B cell (primary cell): Measurements from ENCODE around the gene SERPINA7. TPM values are rescaled to one million over a fixed set of nuclear protein-coding genes. Genes with fewer than 3 reads are reported as not detected.

Source experiments
- ATAC-seq: fragments of 200-7000 bp; cut with Tn5 transposase; one replicate; pipeline ENCODE4 v1.10.0; 2021; ENCODE audit warnings: low read depth, mild to moderate bottlenecking, moderate number of reproducible peaks, moderate library complexity
- CTCF ChIA-PET: fragments of 350-600 bp; sonication (Branson Sonifier 250); formaldehyde crosslinking; loops from one replicate; lab custom pipeline; 2021; ENCODE audit warnings: antibody characterized with exemption, inconsistent platforms; lab: Charles Lee
- POLR2A ChIA-PET: fragments of 350-600 bp; sonication (Branson Sonifier 250); formaldehyde crosslinking; loops from one replicate; lab custom pipeline; 2021; ENCODE audit warnings: antibody characterized with exemption; lab: Charles Lee
- DNase-seq: peaks from one replicate; pipeline ENCODE4 v3.0.0; 2013
- H2AFZ ChIP-seq: 2 replicates; pipeline ENCODE4 v1.6.1; 2012; ENCODE audit warnings: mild to moderate bottlenecking, low read depth, low read length; ENCODE audit not compliant: insufficient read depth, poor library complexity, severe bottlenecking
- H3K27ac ChIP-seq, 2 donors: 1 replicate in 1 of 2; 2 replicates in 1 of 2; pipeline ENCODE4 v1.5.1; 2012 to 2013; ENCODE audit warnings: low read length in 2 of 2, mild to moderate bottlenecking in 2 of 2, moderate library complexity in 1 of 2
- H3K27me3 ChIP-seq, 4 experiments: fragments of 200-600 bp in 1 of 4; sonication (generic) in 1 of 4; replicated peaks in 1 of 4; 1 replicate in 2 of 4; 2 replicates in 2 of 4; pipeline versions ENCODE4 v1.6.1 to v1.7.0; 2013 to 2016; ENCODE audit warnings: low read length in 3 of 4, mild to moderate bottlenecking in 2 of 4, mixed read lengths in 1 of 4, moderate library complexity in 1 of 4; ENCODE audit not compliant: insufficient read depth in 4 of 4, control insufficient read depth in 3 of 4; ENCODE audit errors: control extremely low read depth in 1 of 4
- H3K36me3 ChIP-seq, 2 experiments: replicated peaks in 1 of 2; 1 replicate in 1 of 2; 2 replicates in 1 of 2; pipeline versions ENCODE4 v1.6.1 to v1.7.1; 2013; ENCODE audit warnings: low read length in 1 of 2; ENCODE audit not compliant: insufficient read depth in 2 of 2, control insufficient read depth in 1 of 2; ENCODE audit errors: control extremely low read depth in 1 of 2, extremely low read depth in 1 of 2
- H3K4me1 ChIP-seq, 2 donors: fragments of 200-600 bp in 1 of 2; sonication (generic) in 1 of 2; 1 replicate in 1 of 2; 2 replicates in 1 of 2; pipeline versions ENCODE4 v1.5.1 to v1.6.1; 2013 to 2017; ENCODE audit warnings: low read length in 2 of 2; ENCODE audit not compliant: control insufficient read depth in 2 of 2, insufficient read depth in 2 of 2
- H3K4me2 ChIP-seq: replicated peaks from 2 replicates; pipeline ENCODE3; 2012; ENCODE audit warnings: mild to moderate bottlenecking, low read depth, low read length; ENCODE audit not compliant: poor library complexity, severe bottlenecking
- H3K4me3 ChIP-seq, 5 experiments: fragments of 200-600 bp in 1 of 5; sonication (generic) in 1 of 5; 1 replicate in 3 of 5; 2 replicates in 2 of 5; pipeline versions ENCODE4 v1.5.1 to v1.7.0; 2011 to 2016; ENCODE audit warnings: low read length in 4 of 5, mild to moderate bottlenecking in 4 of 5, low read depth in 2 of 5, control low read depth in 1 of 5, moderate library complexity in 1 of 5; ENCODE audit not compliant: insufficient read depth in 1 of 5; ENCODE audit errors: control extremely low read depth in 1 of 5, extremely low read depth in 1 of 5
- H3K79me2 ChIP-seq: fragments of 200-600 bp; sonication (generic); one replicate; pipeline ENCODE4 v1.6.0; 2016; ENCODE audit warnings: low read length; ENCODE audit not compliant: control insufficient read depth, insufficient read depth
- H3K9ac ChIP-seq: fragments of 200-600 bp; sonication (generic); 2 replicates; pipeline ENCODE4 v1.6.1; 2017; ENCODE audit warnings: mild to moderate bottlenecking, low read length, moderate library complexity
- H3K9me3 ChIP-seq, 3 donors: one replicate each; pipeline versions ENCODE4 v1.6.1 to v1.7.1; 2013; ENCODE audit warnings: low read length in 2 of 3; ENCODE audit not compliant: control insufficient read depth in 2 of 3, insufficient read depth in 1 of 3; ENCODE audit errors: control extremely low read depth in 1 of 3
- H4K20me1 ChIP-seq: 2 replicates; pipeline ENCODE4 v1.6.0; 2012; ENCODE audit warnings: mild to moderate bottlenecking, low read length; ENCODE audit not compliant: insufficient read depth, control insufficient read depth, poor library complexity, severe bottlenecking
- H3K27ac Mint-ChIP-seq: one replicate; pipeline ENCODE4 v1.8.0; 2021; ENCODE audit warnings: mixed read lengths
- H3K27me3 Mint-ChIP-seq: one replicate; pipeline ENCODE4 v1.8.0; 2021; ENCODE audit warnings: mixed read lengths
- H3K4me1 Mint-ChIP-seq: one replicate; pipeline ENCODE4 v1.8.0; 2021; ENCODE audit warnings: mixed read lengths
- H3K4me3 Mint-ChIP-seq: one replicate; pipeline ENCODE4 v1.8.0; 2021; ENCODE audit warnings: mixed read lengths
- H3K9me3 Mint-ChIP-seq: one replicate; pipeline ENCODE4 v1.8.0; 2022; ENCODE audit warnings: mixed read lengths; ENCODE audit not compliant: insufficient read depth
- EZH2 ChIP-seq: IDR thresholded peaks from 2 replicates; pipeline ENCODE4 v1.6.1; 2012; ENCODE audit warnings: borderline replicate concordance, low read depth, mild to moderate bottlenecking, moderate library complexity, low read length; ENCODE audit not compliant: insufficient read depth, poor library complexity, severe bottlenecking
- WGBS: methylation state at CpG from one replicate; pipeline ENCODE4 v1.1.5; 2013; ENCODE audit warnings: missing lambda C conversion rate; ENCODE audit not compliant: insufficient coverage; 5-methylcytosine and 5-hydroxymethylcytosine counted together
- intact Hi-C: fragments of 100-400 bp; cut with micrococcal nuclease; formaldehyde crosslinking; loops from one replicate; pipeline ENCODE4 v1.10.0; 2022
- polyA plus RNA-seq: library from polyadenylated mRNA; depleted of rRNA; stranded (reverse); fragments of >200 nt; gene quantifications from 2 replicates; pipeline ENCODE4 v1.2.3, GENCODE V29; 2012
- total RNA-seq, 2 donors: library from RNA; stranded (reverse); fragments of 120-200 nt in 1 of 2; gene quantifications; 1 replicate in 1 of 2; 2 replicates in 1 of 2; pipeline versions ENCODE4 v1.2.3 to v1.2.4, GENCODE V29; 2013 to 2022
- TF ChIP-seq, protein P1 (sequence below): fragments of 200-600 bp; IDR thresholded peaks from one replicate; pipeline ENCODE4 v1.8.0; 2022; ENCODE audit warnings: antibody characterized with exemption, mild to moderate bottlenecking

The SERPINA7 gene
- total and polyA plus RNA-seq, 2 donors (not counting 1 experiment from before 2014, with no cell fraction given) = not detected

DNA sequence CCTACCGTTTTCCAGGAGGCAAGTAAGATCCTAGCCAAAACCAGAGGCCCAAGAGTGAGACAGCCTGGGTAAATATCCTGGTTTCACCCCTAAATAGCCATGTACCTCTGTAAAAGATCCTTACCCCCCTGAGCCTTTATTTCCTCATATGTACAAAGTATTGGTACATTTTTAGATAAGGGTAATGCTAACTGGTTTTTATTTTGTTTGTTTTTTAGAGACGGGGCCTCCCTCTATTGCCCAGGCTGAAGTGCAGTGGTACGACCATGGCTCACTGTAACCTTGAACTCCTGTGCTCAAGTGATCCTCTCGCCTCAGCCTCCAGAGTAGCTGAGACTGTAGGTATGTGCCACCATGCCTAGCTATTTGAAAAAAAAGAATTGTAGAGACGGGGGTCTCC is 29.4 kb downstream of the SERPINA7 start:
- TF ChIP-seq EZH2 = no peak
- TF ChIP-seq, protein P1, sequence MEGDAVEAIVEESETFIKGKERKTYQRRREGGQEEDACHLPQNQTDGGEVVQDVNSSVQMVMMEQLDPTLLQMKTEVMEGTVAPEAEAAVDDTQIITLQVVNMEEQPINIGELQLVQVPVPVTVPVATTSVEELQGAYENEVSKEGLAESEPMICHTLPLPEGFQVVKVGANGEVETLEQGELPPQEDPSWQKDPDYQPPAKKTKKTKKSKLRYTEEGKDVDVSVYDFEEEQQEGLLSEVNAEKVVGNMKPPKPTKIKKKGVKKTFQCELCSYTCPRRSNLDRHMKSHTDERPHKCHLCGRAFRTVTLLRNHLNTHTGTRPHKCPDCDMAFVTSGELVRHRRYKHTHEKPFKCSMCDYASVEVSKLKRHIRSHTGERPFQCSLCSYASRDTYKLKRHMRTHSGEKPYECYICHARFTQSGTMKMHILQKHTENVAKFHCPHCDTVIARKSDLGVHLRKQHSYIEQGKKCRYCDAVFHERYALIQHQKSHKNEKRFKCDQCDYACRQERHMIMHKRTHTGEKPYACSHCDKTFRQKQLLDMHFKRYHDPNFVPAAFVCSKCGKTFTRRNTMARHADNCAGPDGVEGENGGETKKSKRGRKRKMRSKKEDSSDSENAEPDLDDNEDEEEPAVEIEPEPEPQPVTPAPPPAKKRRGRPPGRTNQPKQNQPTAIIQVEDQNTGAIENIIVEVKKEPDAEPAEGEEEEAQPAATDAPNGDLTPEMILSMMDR = no peak
- no peaks in the 10 kb centered on the region for H3K4me1 Mint-ChIP-seq
- peaks cover 2% of the 10 kb centered on the region for H3K9me3 Mint-ChIP-seq
- no peaks in the 10 kb centered on the region for H3K36me3 ChIP-seq
- no peak overlapping the region for H3K27ac ChIP-seq
- H3K4me2 ChIP-seq = no peak overlapping the region
- intact Hi-C loops = no loop called here
- ChIA-PET CTCF (no interaction called here), POLR2A (no interaction called here)
- no peaks in the 10 kb centered on the region for H4K20me1 ChIP-seq
- H3K4me1 ChIP-seq = no peaks in the 10 kb centered on the region
- 83% methylated on average over 3 of the region's 5 CpGs for WGBS
- no peak overlapping the region for H3K27ac Mint-ChIP-seq
- ATAC-seq = no peak
- H3K79me2 ChIP-seq = no peaks in the 10 kb centered on the region
- no peak overlapping the region for H3K4me3 Mint-ChIP-seq
- H3K27me3 ChIP-seq = no peaks in the 10 kb centered on the region
- H3K27me3 Mint-ChIP-seq = no peaks in the 10 kb centered on the region
- no peak overlapping the region for H3K9ac ChIP-seq
- no peak overlapping the region for H3K4me3 ChIP-seq
- H3K9me3 ChIP-seq = peaks cover 0 to 8% (median 0%) of the 10 kb centered on the region in 3 donors
- DNase-seq = no peak
- H2AFZ ChIP-seq = no peak overlapping the region

DNA sequence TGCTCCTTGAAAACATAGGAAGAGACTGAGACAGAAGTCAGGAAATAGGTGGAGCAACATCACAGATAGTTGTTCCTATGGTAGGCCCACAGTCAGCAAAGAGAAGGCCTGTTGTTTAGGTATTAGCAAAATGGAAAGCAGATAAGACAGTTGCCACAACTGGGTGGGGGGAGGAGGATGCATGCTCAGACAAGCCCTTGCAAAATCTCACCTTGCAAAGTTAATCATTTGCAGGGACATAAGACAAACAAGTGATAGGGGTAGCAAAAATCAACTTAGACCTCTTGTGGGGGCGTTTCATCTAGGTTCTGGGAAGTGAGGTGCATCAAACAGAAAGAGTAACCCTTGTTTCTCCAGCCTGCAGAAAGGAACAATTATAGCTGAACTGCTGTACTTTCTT is 30.7 kb downstream of the SERPINA7 start:
- DNase-seq (no peak), ATAC-seq (no peak)
- no CpG with 5 or more reads among the region's 1 CpG for WGBS
- no peak overlapping the region for H3K4me2 ChIP-seq
- no peak overlapping the region for H3K4me3 ChIP-seq
- peaks cover 0 to 3% (median 0%) of the 10 kb centered on the region in 3 donors for H3K9me3 ChIP-seq
- CTCF ChIA-PET = no interaction called here
- H4K20me1 ChIP-seq = no peaks in the 10 kb centered on the region
- no peak overlapping the region for H3K27ac Mint-ChIP-seq
- no peaks in the 10 kb centered on the region for H3K36me3 ChIP-seq
- peaks cover 2% of the 10 kb centered on the region for H3K9me3 Mint-ChIP-seq
- H3K9ac ChIP-seq = no peak overlapping the region
- intact Hi-C loops = no loop called here
- H3K4me1 ChIP-seq = no peaks in the 10 kb centered on the region
- H3K4me1 Mint-ChIP-seq = no peaks in the 10 kb centered on the region
- no peak overlapping the region for H2AFZ ChIP-seq
- no peak overlapping the region for H3K27ac ChIP-seq
- POLR2A ChIA-PET = no interaction called here
- H3K27me3 Mint-ChIP-seq = no peaks in the 10 kb centered on the region
- TF ChIP-seq EZH2 = no peak
- TF ChIP-seq, protein P1 = no peak
- no peaks in the 10 kb centered on the region for H3K79me2 ChIP-seq
- H3K27me3 ChIP-seq = no peaks in the 10 kb centered on the region
- no peak overlapping the region for H3K4me3 Mint-ChIP-seq
